NCI-H2029 treated with DMSO at 0.1 percent for 48 hours (cell line): ENCODE measurements around the gene TM7SF3.

Experiments used
- DNase-seq: peaks from one replicate; lab custom pipeline; 2025; lab: John Stamatoyannopoulos, UW

TM7SF3 gene

DNA sequence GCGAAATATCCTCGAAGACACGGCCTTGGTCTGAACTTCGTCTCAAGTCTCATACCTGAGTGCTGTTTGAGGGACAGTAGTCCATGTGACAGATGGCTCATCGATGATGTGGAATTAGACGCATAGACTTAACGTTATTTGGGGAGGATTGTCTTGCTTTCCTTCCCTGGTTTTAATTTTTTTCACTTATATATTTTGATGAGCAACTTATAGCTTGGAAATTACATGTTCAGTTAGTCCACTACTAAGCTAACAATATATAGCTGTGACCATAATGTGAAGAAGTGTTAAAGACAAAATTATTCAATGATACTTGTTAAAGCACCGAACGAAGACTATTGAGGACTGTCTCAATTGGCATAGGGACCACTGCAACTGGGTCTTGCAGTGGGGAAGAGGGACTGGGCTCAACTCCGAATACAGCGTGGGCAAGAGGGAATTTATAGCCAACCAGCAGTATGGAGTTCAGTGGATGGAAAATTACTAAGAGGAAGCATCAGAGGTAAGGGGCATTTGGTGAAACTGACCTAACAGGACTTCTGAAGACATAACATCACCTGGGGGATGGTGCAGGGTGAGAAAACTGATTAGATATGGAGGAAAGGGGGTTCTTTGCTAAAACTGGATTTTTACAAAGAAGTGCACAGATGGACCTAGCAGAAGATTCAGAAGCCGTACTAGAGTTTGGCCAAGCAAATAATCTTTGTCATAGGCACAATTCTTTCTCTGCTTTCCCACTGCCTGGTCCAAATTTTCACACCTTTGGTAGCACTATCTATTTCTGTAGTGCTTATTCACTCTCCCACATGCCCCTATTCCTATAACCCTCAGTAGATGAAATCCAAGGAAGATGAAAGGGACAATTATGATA lies 910 bp upstream of the TM7SF3 start:
- DNase-seq = no peak

DNA sequence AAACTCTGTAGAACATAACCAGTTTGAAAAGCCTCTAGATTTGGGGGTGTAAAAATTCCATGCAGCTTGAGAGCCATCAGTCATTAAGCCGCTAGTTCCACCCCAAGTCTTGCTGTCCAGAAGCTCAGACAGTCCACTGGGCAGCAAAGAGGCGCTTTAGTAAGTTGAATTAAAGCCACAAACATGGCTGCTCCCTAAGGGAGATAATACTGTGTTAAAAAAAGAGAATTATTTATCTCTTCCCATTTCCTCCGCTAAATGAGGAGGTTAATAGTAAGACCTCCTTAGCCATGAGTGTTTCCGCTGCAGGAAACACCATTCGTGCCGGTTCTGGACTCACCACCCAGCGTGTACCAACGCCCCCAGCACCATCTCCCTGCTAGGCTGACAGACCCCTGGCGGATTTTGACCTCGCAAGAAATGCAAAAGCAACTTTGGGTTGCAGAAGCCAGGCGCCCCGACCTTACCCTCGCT lies 536 bp downstream of the TM7SF3 start:
- peak; percentile 35 for DNase-seq

DNA sequence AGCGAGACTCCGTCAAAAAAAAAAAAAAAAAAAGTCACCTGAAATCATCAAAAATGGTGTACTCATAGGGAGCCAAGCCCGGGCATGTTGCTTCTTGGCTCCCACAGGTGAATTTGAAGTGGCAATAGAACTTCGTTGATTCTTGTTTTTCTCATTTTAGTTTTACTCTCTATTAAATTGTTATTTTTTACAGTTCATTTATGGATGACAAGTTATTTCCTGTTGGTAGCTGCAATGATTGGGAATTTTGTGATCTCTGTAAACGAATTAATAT lies 1.3 kb downstream of the TM7SF3 start:
- DNase-seq = no peak

DNA sequence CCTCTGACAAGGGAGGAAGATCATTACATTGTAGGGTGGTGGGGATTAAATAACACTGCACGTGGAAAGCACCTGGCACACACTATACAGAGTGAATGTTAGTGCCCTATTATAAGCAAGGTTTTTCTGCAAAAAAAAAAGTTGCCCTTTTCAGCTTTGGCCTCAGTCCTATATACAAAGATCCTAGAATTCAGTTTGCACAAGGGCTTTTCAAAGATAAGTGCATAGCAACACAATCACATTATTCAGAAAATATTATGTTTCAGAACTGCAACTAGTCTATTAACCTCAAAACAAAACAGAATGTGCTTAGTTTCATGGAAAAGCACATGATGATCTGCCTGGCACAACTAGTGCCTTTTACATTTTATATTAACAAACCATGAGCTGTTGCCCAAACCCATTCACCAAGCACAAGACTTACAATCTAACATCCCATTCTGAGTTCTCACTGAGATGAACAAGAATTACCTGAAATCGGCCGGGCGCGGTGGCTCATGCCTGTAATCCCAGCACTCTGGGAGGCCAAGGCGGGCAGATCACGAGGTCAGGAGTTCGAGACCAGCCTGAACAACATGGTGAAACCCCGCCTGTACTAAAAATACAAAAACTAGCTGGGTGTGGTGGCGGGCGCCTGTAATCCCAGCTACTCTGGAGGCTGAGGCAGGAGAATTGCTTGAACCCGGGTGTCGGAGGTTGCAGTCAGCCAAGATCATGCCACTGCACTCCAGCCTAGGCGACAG lies 1.8 kb downstream of the TM7SF3 start:
- DNase-seq = peak; percentile 15

DNA sequence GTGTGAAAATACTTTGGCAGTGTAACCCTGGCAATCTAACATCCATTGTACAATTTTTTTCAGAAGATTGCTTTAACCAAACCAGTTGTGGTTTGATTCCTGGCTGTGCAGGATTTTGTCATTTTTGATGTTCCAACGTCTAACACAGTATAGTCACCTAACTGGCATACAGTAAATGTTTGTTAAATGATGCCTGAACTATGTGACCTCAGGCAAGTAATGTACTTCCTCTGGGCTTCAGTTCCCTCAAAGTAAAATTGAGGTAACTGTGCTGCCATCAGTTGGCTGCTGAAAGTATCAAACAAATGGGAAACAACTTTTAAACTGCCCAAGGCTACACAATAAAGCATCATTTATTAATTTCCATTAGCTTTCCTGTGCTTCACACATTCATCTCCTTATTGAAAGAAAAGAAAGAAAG lies 4.3 kb downstream of the TM7SF3 start:
- no peak for DNase-seq

DNA sequence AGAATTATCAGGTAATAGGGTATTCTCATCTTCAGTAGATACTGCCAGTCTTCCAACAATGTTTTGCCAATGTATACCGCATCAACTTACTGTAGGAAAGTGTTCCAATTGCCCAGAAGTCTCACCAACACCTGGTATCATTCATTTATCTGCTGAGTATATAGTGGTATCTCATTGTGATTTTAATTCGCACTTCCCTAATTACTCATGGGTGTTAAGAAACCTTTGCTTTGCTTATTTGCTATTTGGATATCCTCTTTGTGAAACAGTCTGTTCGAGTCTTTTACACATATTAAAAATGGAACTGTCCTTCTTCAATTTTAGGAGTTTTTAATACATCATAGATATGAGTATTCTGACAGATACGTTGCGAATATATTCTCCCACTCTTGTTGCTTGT lies 6.1 kb downstream of the TM7SF3 start:
- no peak for DNase-seq

GRCh38 chr12:27006797-27007467 lies 7.3 kb downstream of the TM7SF3 start:
- no peak for DNase-seq

- DNase-seq = no peak
These were observed 8.7 kb downstream of the TM7SF3 start for GRCh38 chr12:27005495-27005894.

DNA sequence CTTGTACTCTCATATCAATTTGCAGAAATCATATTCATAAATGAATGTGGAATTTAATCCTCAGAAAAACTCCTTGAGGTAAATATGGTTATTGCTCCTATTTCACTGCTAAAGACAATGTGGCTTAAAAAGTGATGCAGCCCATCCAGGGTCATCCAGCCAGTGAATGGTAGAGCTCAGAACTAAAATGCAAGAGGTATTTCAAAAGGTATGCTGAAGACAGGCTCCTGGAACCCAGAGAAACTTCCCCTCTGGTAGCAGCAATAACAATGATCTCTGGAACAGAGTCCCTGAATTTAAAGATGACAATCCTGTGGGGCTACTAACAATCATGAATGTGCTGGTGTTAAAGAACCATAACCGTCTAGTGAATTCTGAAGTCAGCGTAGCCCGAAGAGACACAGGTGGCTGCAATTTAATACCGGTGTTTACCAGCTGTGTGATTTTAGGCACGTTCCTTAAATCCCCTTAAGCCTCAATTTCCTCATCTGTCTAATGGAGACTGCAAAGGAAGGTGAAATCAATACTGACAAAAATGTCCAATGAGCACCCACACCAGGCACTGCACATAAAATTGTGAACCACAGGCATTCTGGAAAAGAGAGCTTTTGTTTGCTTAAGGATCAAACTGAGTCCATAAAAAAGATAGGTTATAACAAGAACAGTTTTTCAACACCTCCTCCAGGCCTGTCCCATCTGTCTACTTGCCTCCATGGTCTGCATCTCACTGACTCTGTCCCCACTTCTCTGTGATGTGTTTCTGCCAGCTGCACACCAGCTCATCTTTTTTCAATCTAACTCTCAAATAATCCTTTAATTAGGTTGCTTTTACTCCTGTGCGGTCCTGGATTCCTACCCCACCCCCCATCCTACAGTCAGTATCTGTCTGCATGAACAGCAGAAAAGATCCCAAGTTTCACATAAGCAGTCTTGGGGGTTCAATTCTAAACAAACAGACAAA lies 10.5 kb downstream of the TM7SF3 start:
- DNase-seq = peak; percentile 32

GRCh38 chr12:27002141-27002540 lies 12.0 kb downstream of the TM7SF3 start:
- no peak for DNase-seq

DNA sequence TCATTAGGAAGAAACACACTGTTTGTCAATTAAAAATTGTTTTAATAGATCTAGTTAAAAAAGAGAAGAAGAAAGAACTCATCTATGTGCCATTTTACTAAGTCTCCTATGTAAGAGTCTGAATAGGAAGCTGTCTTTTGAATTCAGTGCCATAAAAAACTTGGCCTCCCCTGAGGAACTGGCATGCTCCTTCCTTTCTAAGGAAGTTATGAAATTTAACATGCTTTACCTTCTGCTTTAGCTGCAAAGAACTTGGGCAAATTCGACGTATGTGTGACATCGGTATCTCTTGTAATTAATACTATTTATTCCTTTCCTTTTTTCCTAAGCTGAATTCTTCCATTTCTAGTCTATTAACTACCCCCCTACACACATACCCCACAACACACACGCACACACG lies 12.5 kb downstream of the TM7SF3 start:
- no peak for DNase-seq

DNA sequence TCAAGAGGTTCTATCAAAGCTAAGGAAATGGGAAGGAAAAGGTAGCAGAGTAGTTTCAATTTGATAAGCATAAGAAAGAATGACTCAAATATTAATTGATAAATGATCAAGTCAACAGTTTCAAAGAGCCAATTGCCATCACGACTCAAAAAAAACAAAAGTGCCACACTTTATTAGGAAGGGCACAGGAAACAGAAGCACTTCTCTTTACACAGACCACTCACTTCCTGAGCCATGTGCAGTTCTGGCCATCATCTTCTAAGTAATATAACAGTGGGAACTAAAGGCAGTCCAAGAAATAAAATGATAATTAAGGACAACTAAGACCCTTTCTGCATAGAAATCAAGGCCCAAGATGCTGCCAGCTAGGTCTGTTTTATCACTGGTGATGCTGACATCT lies 13.2 kb downstream of the TM7SF3 start:
- no peak for DNase-seq

- DNase-seq = no peak
These were observed 17.2 kb downstream of the TM7SF3 start for GRCh38 chr12:26997003-26997402.

DNA sequence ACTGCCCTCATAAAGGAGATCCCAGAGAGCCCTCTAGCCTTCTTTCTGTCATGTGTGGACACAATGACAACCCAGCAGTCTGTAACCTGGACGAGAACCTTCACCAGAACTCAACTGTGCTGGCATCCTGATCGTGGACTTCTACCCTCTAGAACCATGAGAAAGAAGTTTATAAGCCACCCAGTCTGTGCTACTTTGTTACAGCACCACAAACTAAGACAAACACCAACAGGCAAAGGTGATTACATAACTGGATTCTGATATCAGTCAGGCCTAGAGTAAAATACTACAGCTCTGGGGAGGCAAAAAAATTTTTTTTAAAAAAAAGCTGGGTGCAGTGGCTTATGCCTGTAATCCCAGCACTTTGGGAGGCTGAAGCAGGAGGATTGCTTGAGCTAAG lies 18.5 kb downstream of the TM7SF3 start:
- DNase-seq = no peak

GRCh38 chr12:26994109-26994508 lies 20.1 kb downstream of the TM7SF3 start:
- DNase-seq = no peak

- DNase-seq = no peak
These were observed 22.4 kb downstream of the TM7SF3 start for GRCh38 chr12:26991826-26992225.

DNA sequence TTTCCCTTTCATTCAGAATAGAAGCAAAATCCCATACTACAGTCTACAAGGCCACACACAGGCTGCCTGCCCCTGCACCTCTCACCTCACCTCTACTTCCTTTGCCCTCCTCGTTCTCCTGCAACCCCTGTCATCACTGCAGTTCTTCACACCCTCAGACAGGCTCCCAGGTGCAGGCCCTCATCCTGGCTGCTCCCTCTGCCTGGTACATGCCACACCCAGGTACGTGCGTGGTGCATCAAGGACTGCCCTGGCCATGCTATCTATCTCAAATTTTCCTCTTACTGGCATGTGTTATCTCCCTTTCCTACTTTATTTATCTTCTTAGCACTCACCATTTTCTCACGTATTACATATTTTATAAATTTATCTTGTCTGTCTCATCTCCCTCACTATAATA lies 24.3 kb downstream of the TM7SF3 start:
- no peak for DNase-seq

DNA sequence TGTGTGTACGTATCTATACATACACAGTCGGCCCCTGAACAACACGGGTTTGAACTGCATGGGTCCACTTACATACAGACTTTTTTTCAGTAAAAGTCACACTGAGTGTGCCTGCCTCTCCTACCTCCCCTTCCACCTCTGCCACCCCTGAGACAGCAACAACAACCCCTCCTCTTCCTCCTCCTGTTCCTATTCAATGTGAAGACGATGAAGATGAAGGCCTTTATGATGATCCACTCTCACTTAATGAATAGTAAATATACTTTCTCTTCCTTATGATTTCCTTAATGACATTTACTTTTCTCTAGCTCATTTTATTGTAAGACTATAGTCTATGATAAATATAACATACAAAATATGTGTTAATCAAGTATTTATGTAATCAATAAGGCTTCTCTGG lies 25.5 kb downstream of the TM7SF3 start:
- no peak for DNase-seq

- DNase-seq = peak; percentile 80
These were observed 26.4 kb downstream of the TM7SF3 start for GRCh38 chr12:26987634-26988424.

DNA sequence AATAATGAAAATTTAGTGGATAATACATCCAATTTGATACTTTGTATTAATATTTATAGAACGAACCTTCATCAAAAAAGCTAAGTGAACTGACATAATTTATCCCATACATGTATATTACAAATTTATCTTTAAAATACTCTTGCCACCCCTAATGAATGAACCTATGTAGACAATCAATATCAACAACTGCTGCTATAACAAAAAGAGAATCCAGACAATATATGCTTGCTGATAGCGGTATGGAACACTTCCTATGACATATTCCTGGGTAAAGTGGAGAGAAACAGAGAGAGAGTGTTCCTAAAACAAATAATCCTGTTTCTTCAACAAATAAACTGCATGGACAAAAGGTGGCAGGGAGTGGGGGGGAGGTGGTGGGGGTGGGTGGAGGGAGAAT lies 31.3 kb downstream of the TM7SF3 start:
- DNase-seq = no peak

- no peak for DNase-seq
These were observed 34.5 kb downstream of the TM7SF3 start for GRCh38 chr12:26979733-26980132.
